T-helper 2 cell (primary cell): Measurements from ENCODE around the gene SATB2.

Experiments used
- DNase-seq, 5 experiments: peaks; one replicate each; pipeline versions ENCODE4 v3.0.0 to v3.0.0-alpha.2; 2012 to 2022

The SATB2 gene

GRCh38 chr2:199404841-199405240, 52.9 kb downstream of the SATB2 start:
- DNase-seq = no peak

- no peak for DNase-seq
Observed at GRCh38 chr2:199395311-199395710, 62.4 kb downstream of the SATB2 start.

- no peak for DNase-seq
Observed at GRCh38 chr2:199392363-199392762, 65.4 kb downstream of the SATB2 start.

- no peak for DNase-seq
Observed at GRCh38 chr2:199388728-199389268, 68.9 kb downstream of the SATB2 start.

- no peak for DNase-seq
Observed at GRCh38 chr2:199384043-199384442, 73.7 kb downstream of the SATB2 start.

GRCh38 chr2:199383021-199383420, 74.7 kb downstream of the SATB2 start:
- DNase-seq = no peak

- no peak for DNase-seq
Observed at GRCh38 chr2:199382091-199382490, 75.6 kb downstream of the SATB2 start.

GRCh38 chr2:199381531-199381930, 76.2 kb downstream of the SATB2 start:
- DNase-seq = no peak

GRCh38 chr2:199378948-199379650, 78.6 kb downstream of the SATB2 start:
- no peak for DNase-seq

- DNase-seq = no peak
Observed at GRCh38 chr2:199370150-199370780, 87.5 kb downstream of the SATB2 start.

- no peak for DNase-seq
Observed at GRCh38 chr2:199366406-199366805, 91.3 kb downstream of the SATB2 start.

GRCh38 chr2:199364153-199364552, 93.6 kb downstream of the SATB2 start:
- DNase-seq = no peak

GRCh38 chr2:199356412-199356811, 101.3 kb downstream of the SATB2 start:
- no peak for DNase-seq

- DNase-seq = no peak
Observed at GRCh38 chr2:199348871-199349270, 108.9 kb downstream of the SATB2 start.

- no peak for DNase-seq
Observed at GRCh38 chr2:199344012-199344411, 113.7 kb downstream of the SATB2 start.

- no peak for DNase-seq
Observed at GRCh38 chr2:199342334-199342733, 115.4 kb downstream of the SATB2 start.

GRCh38 chr2:199341123-199341522, 116.6 kb downstream of the SATB2 start:
- no peak for DNase-seq

GRCh38 chr2:199339891-199340605, 117.7 kb downstream of the SATB2 start:
- DNase-seq = no peak

GRCh38 chr2:199336546-199336945, 121.2 kb downstream of the SATB2 start:
- no peak for DNase-seq

- DNase-seq = no peak
Observed at GRCh38 chr2:199335502-199335901, 122.2 kb downstream of the SATB2 start.

GRCh38 chr2:199329466-199329865, 128.3 kb downstream of the SATB2 start:
- DNase-seq = no peak

GRCh38 chr2:199329031-199329430, 128.7 kb downstream of the SATB2 start:
- DNase-seq = no peak

GRCh38 chr2:199325881-199326280, 131.9 kb downstream of the SATB2 start:
- no peak for DNase-seq

- DNase-seq = no peak
Observed at GRCh38 chr2:199322151-199322550, 135.6 kb downstream of the SATB2 start.
